Measurements from ENCODE around the gene PIK3C3.

The PIK3C3 gene

GRCh38 chr18:41954827-41955613 is at the start of gene PIK3C3:
PIK3C3 (plus strand) TSS chr18:41955234; CDS start chr18:41955292, 58 bp downstream.
- H3K27me3 ChIP-seq (ENCODE audit: low read depth), result peaks cover 5% of the 10 kb centered on the region; the same call in 1 of the 2 replicates
- peaks cover 4% of the 10 kb centered on the region for H3K4me1 ChIP-seq
- in situ Hi-C loops (cut with MboI; ENCODE audit: low sequenced_read_pairs), result no loop called here
- peak; percentile 93 to 96 for DNase-seq (ENCODE audit: low spot score in 2 of 2)
- peaks cover 11% of the 10 kb centered on the region for H3K36me3 ChIP-seq (replicated peaks)
- H3K9me3 ChIP-seq, result no peaks in the 10 kb centered on the region
- peak within 1 kb of the TSS; percentile 71 for H3K4me3 ChIP-seq

- in situ Hi-C loops (cut with MboI; ENCODE audit: low sequenced_read_pairs), result loop anchor here (10.0 to 25.0 kb wide), 2 partner anchors 151 to 519 kb away; no protein-coding TSS in a partner anchor
- no peaks in the 10 kb centered on the region for H3K36me3 ChIP-seq (replicated peaks)
- peak in 1 of 2 experiments; percentile 18 for DNase-seq (ENCODE audit: low spot score in 2 of 2)
- no peaks in the 10 kb centered on the region for H3K4me1 ChIP-seq
- H3K27me3 ChIP-seq (ENCODE audit: low read depth), result no peaks in the 10 kb centered on the region
- H3K9me3 ChIP-seq, result no peaks in the 10 kb centered on the region
- H3K4me3 ChIP-seq, result no peak overlapping the region
Measured at GRCh38 chr18:41905786-41906527, 49.1 kb upstream of the PIK3C3 start.

GRCh38 chr18:41906528-41907146 is 48.4 kb upstream of the PIK3C3 start:
- Histone ChIP-seq H3K36me3 (replicated peaks) (no peaks in the 10 kb centered on the region), H3K27me3 (ENCODE audit: low read depth) (no peaks in the 10 kb centered on the region), H3K4me3 (no peak overlapping the region), H3K9me3 (no peaks in the 10 kb centered on the region), H3K4me1 (no peaks in the 10 kb centered on the region)
- peak; percentile 12 to 69 for DNase-seq (ENCODE audit: low spot score in 2 of 2)
- in situ Hi-C loops (cut with MboI; ENCODE audit: low sequenced_read_pairs), result loop anchor here (10.0 to 25.0 kb wide), 2 partner anchors 152 to 519 kb away; no protein-coding TSS in a partner anchor

DNA sequence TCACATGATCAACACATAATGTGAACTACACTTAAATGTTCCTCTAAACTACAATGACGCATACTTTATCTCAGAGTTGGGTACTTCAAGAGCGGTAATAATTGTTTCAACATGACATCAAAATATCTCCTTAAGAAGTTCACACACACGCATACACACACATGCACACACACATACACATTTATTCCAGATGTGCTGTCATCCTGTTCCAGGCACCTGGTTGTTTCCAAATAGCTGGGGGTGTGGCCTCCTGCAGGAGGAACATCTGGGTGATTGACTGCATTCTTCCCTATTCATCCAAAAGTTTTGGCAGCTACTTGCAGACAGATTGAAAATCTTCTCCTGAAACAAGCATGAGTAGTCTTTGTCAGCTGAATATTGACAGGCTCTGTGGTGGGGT is 37.9 kb upstream of the PIK3C3 start:
- H3K4me1 ChIP-seq, result no peaks in the 10 kb centered on the region
- no peaks in the 10 kb centered on the region for H3K9me3 ChIP-seq
- no peaks in the 10 kb centered on the region for H3K36me3 ChIP-seq (replicated peaks)
- H3K27me3 ChIP-seq (ENCODE audit: low read depth), result no peaks in the 10 kb centered on the region
- in situ Hi-C loops (cut with MboI; ENCODE audit: low sequenced_read_pairs), result loop anchor here (25.0 kb wide), 1 partner anchor 530 kb away; no protein-coding TSS in a partner anchor
- DNase-seq (ENCODE audit: low spot score in 2 of 2), result no peak
- no peak overlapping the region for H3K4me3 ChIP-seq

DNA sequence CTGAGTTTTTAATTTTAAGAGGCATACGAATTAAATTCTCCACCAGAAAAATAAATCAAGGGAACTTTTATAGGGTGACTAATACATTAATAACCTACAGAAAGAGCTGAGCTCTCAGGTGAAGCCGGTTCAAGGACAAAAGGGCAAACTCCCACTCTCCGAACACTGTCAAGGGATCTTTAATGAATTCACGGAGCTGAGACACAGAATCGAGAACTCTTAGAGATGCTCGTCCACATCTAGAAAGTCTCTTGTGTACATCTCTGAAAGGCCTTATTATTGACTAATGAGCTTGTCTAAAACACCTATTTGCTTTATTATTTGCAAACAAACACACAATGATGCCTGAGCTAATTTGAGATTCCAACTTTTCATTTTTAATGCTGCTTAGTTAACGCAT is 33.3 kb upstream of the PIK3C3 start:
- no peak for DNase-seq (ENCODE audit: low spot score in 2 of 2)
- H3K4me1 ChIP-seq, result no peaks in the 10 kb centered on the region; the same call in 1 of the 2 replicates
- H3K4me3 ChIP-seq, result no peak overlapping the region
- in situ Hi-C loops (cut with MboI; ENCODE audit: low sequenced_read_pairs), result loop anchor here (25.0 kb wide), 1 partner anchor 534 kb away; no protein-coding TSS in a partner anchor
- no peaks in the 10 kb centered on the region for H3K27me3 ChIP-seq (ENCODE audit: low read depth)
- H3K9me3 ChIP-seq, result no peaks in the 10 kb centered on the region
- no peaks in the 10 kb centered on the region for H3K36me3 ChIP-seq (replicated peaks)

DNA sequence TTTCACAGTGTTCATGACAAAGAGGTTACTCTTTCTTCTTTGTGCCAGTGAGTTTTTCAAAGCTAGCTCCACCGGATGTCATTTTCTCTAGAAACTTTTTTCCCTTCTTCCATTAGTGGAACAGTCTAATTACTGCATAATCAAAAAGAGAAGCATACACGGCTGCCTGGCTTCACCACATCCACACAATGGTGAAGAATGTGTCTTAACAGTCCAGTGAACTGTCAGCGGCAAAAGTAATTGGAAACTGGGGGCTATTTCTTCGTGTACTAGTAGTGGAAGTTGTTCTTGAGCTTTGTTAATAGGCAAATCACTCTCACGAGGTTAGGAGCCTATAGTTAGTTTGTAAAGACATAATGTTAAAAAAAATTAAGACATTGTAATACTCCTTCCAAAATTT is 32.9 kb upstream of the PIK3C3 start:
- DNase-seq (ENCODE audit: low spot score in 2 of 2), result no peak
- in situ Hi-C loops (cut with MboI; ENCODE audit: low sequenced_read_pairs), result loop anchor here (25.0 kb wide), 1 partner anchor 535 kb away; no protein-coding TSS in a partner anchor
- Histone ChIP-seq H3K4me3 (no peak overlapping the region), H3K36me3 (replicated peaks) (no peaks in the 10 kb centered on the region), H3K4me1 (no peaks in the 10 kb centered on the region; the same call in 1 of the 2 replicates), H3K9me3 (no peaks in the 10 kb centered on the region), H3K27me3 (ENCODE audit: low read depth) (no peaks in the 10 kb centered on the region)

DNA sequence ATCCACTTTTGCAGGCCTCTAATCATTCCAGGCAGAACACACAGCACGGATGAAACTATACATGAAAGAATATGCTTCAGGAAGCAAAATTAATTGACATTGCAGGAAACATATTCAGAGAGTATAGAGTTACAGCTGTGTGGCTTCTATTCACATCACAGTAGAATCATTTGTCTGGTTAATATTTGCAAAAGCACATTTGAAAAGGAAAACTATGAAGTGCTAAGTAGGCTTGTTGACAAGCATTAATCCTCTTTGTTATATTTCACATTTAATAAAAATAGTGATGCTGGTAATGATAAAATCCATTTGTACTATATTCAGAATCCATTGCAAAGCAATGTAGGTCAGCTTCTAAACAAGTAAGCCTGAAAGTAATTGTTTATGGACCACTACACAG is 32.2 kb upstream of the PIK3C3 start:
- DNase-seq (ENCODE audit: low spot score in 2 of 2), result no peak
- in situ Hi-C loops (cut with MboI; ENCODE audit: low sequenced_read_pairs), result loop anchor here (25.0 kb wide), 1 partner anchor 536 kb away; no protein-coding TSS in a partner anchor
- Histone ChIP-seq H3K4me3 (no peak overlapping the region), H3K27me3 (ENCODE audit: low read depth) (no peaks in the 10 kb centered on the region), H3K9me3 (no peaks in the 10 kb centered on the region), H3K4me1 (no peaks in the 10 kb centered on the region; the same call in 1 of the 2 replicates), H3K36me3 (replicated peaks) (no peaks in the 10 kb centered on the region)

- no peak overlapping the region for H3K4me3 ChIP-seq
- no peaks in the 10 kb centered on the region for H3K9me3 ChIP-seq
- no peaks in the 10 kb centered on the region for H3K27me3 ChIP-seq (ENCODE audit: low read depth)
- no peaks in the 10 kb centered on the region for H3K36me3 ChIP-seq (replicated peaks)
- in situ Hi-C loops (cut with MboI; ENCODE audit: low sequenced_read_pairs), result loop anchor here (25.0 kb wide), 1 partner anchor 536 kb away; no protein-coding TSS in a partner anchor
- H3K4me1 ChIP-seq, result no peaks in the 10 kb centered on the region; the same call in 1 of the 2 replicates
- DNase-seq (ENCODE audit: low spot score in 2 of 2), result no peak
Measured at GRCh38 chr18:41923446-41923845, 31.6 kb upstream of the PIK3C3 start.

DNA sequence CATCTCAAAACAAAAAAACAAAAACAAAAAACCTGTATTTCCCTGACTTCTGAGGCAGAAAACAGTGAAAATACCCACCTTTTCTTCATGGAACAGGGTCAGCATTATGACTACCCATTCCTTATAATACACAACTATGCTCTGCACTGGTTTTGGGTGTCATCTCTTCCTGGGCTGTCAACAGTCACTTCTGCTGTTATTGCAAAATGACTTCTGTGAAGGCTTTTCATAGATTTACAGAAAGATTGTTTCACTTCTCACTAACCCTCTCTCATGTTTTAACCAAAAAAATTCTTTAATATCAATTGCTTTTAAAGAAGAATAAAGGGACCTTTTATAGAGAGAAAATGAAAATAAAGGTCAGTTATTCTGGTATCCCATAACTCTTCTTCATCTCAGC is 26.5 kb upstream of the PIK3C3 start:
- H3K36me3 ChIP-seq (replicated peaks), result no peaks in the 10 kb centered on the region
- in situ Hi-C loops (cut with MboI; ENCODE audit: low sequenced_read_pairs), result no loop called here
- no peak for DNase-seq (ENCODE audit: low spot score in 2 of 2)
- no peaks in the 10 kb centered on the region for H3K27me3 ChIP-seq (ENCODE audit: low read depth)
- H3K4me3 ChIP-seq, result no peak overlapping the region
- no peaks in the 10 kb centered on the region; the same call in 1 of the 2 replicates for H3K4me1 ChIP-seq
- H3K9me3 ChIP-seq, result no peaks in the 10 kb centered on the region

GRCh38 chr18:41932899-41933298 is 22.1 kb upstream of the PIK3C3 start:
- Histone ChIP-seq H3K4me3 (no peak overlapping the region), H3K4me1 (no peaks in the 10 kb centered on the region), H3K9me3 (no peaks in the 10 kb centered on the region), H3K36me3 (replicated peaks) (no peaks in the 10 kb centered on the region), H3K27me3 (ENCODE audit: low read depth) (no peaks in the 10 kb centered on the region)
- DNase-seq (ENCODE audit: low spot score in 2 of 2), result no peak
- in situ Hi-C loops (cut with MboI; ENCODE audit: low sequenced_read_pairs), result no loop called here

DNA sequence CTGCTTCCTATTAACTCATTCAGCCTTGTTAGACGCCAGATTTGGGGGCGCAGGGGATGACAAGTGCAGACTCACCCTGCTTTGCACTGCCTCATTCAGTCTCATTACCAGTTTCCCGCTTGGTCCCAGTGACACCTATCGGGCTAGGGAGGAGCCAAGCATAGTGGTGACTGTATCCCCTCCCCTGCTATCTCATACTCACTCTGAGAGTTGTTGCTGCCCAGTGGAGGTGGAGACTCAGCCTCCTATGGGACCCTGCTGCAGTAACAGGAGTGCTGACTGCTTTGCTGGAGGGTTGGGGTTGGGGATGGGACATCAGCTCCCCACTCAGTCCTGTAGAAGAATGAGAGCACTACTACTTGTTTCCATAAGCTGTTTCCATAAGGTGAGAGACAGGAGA is 21.3 kb upstream of the PIK3C3 start:
- Histone ChIP-seq H3K27me3 (ENCODE audit: low read depth) (no peaks in the 10 kb centered on the region), H3K9me3 (no peaks in the 10 kb centered on the region), H3K36me3 (replicated peaks) (no peaks in the 10 kb centered on the region), H3K4me1 (no peaks in the 10 kb centered on the region), H3K4me3 (no peak overlapping the region)
- in situ Hi-C loops (cut with MboI; ENCODE audit: low sequenced_read_pairs), result no loop called here
- no peak for DNase-seq (ENCODE audit: low spot score in 2 of 2)

GRCh38 chr18:41936471-41937134 is 18.4 kb upstream of the PIK3C3 start:
- DNase-seq (ENCODE audit: low spot score in 2 of 2), result no peak
- Histone ChIP-seq H3K9me3 (no peaks in the 10 kb centered on the region), H3K27me3 (ENCODE audit: low read depth) (no peaks in the 10 kb centered on the region), H3K36me3 (replicated peaks) (no peaks in the 10 kb centered on the region), H3K4me3 (no peak overlapping the region), H3K4me1 (no peaks in the 10 kb centered on the region)
- in situ Hi-C loops (cut with MboI; ENCODE audit: low sequenced_read_pairs), result no loop called here

DNA sequence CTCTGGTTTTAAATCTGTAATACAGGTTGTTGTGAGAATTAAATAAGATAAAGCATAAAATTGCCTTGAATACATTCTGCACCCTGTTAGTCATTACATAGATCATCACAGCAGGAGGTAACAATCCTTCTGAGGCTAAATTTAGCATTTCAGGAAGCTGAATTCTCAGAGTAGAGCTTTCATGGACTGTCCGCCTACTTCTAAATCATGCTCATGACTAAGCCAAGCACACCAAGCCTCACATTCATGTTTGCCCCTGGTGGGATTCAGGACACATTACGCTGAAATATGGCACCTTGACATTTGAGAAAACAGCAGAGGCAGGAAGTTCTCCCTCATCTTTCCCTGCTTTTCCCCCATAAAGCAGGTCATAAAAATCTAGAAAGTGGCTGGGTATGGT is 16.6 kb upstream of the PIK3C3 start:
- no peaks in the 10 kb centered on the region for H3K27me3 ChIP-seq (ENCODE audit: low read depth)
- no peaks in the 10 kb centered on the region for H3K4me1 ChIP-seq
- no peak for DNase-seq (ENCODE audit: low spot score in 2 of 2)
- no peaks in the 10 kb centered on the region for H3K36me3 ChIP-seq (replicated peaks)
- H3K4me3 ChIP-seq, result no peak overlapping the region
- H3K9me3 ChIP-seq, result no peaks in the 10 kb centered on the region
- in situ Hi-C loops (cut with MboI; ENCODE audit: low sequenced_read_pairs), result no loop called here

Measured in HAP-1 (cell line).